ENCODE results near the gene JAZF1.

JAZF1 gene

DNA sequence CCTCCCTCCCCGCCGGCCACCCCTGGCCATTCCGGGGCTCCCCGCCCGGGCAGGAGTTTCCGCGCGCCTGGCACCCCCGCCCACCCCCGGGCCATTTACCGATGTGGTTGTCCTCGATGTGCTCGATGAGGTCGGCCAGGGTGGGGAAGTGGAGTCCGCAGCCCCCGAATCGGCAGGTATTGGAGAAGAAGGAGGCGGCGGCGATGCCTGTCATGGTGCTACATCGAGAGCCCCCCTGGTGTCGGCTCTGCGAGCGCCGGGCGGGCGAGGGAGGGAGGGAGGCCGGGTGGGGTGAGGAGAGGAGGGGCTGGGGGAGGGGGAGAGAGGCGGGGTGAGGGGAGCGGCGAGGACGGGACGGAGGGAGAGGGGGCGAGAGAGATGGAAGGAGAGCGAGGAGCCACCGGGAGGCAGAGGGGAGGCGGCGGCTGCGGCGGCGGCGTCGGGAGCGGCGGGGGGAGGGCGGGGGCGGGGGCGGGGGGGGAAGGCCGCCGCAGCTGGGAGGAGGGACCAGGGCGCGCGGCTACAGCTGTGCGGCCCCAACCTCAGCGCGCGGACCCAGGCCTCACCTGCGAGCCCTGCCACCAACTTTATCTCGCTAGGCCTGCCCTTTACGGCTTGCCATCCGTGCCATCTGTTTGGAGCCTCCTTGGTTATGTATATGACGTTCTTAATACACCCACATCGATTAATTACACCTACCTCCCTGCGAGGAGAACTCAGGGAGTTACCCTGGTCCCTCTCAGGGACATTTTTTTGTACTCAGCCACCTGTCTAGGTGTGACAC is at the start of gene JAZF1:
JAZF1 (minus strand) TSS at position 432 of the 784 bp plus-strand sequence.
- no peak for FAIRE-seq

DNA sequence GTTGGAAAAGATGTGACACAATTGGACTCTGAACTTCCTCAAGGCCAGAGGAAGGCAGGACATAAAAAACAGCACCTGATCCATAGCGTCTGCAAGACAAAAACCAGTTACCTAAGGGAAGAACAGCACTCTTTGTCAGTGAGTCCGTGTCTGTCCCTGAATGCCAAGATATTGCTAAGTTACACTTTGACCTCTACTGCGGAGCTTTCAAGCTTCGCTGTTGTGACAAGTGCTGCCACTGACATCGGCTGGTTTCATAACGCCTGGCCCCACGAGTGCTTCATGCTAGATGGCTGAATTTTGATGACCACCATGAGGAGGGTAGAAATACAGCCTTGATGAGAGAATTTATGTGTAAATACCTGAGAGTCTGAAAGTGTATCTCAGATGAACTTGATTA is 49.7 kb upstream of the JAZF1 start:
- no peak for FAIRE-seq

DNA sequence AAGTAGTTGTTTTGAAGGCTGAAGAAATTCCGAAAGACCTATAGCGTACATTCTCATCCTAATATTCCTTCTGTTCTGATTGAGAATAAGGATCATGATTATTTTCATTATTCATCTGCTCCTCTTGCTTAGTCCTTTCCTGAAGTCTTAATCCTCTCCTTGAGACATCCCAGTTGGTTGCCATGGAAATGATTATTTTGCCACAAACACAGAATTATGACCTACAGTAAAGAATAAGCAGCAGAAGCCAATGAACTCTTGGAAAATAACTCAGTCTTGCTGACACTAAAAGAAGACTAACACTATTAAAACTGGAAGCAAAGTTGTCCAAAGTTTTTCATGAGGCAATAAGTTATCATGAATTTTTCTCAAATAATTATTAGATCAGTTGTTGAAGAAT is 47.8 kb upstream of the JAZF1 start:
- FAIRE-seq, result peak; percentile 35

DNA sequence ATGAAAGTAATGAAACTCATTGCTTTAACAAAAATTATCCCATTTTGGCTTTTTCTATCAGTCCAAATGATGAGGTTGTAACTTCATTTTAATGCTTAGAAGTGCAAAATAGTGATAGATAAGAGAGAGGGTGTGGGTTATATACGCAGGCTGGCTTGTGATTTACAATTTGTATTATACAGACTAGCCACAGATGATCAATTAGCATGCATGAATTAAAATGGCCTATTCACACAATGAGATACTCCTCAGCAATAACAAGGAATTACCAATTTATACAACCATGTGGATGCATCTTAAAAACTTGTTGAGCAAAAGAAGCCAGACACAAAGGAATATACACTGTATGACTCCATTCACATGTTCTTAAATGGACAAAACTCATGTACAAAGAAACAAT is 45.4 kb upstream of the JAZF1 start:
- FAIRE-seq, result no peak

DNA sequence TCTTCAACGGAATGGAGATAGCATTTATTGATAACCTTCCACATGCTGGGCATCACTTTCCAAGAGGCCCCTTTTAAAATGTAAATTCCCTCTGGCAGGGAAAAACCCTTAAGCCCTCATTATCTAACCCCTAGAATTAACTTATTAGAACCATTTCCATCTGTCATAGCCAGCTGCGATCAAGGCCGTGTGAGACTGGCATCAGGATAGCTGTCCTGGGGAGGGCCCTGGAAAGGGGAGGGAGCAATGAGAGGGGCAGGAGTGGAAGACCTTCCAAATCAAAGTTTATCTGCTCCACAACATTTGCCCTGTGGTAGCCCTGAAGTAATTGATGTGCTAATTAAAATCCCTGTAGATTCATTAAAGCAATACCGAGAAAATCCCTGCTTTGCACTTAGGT is 45.0 kb upstream of the JAZF1 start:
- FAIRE-seq, result no peak

DNA sequence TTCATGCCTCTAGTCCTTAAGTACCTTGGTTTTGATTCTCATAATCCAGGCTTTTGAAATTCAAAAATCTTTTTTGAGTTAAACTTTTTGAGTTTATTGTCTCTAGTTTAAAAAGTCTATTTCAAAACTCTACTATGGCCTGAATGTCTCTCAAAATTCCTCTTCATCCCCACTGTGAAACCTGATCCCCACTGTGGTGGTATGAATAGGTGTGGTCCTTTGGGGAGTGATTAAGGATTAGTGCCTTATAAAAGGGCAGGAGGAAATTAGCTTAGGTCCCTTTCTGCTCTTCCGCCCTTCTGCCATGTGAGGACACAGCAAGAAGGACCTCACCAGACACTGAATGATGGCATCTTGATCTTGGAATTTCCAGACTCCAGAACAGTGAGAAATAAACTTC is 44.1 kb upstream of the JAZF1 start:
- FAIRE-seq, result no peak

DNA sequence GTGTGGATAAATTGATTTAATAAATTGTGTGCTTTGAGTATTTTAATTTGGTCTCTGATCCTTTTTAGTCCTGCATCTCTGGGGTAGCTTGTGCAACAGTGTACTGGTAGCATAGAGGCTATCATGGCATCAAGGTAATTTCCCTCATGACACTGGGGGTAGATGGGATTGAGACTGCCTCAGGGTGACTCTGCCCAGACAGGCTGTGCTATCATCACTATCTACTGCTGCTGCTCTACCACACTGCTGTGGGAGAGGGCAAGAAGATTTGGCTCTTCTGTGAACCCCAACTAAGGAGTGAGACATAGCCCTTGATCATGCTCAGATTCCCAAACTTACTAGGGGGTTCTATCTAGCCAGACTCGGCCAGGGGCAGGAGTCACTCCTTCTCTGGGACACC is 43.6 kb upstream of the JAZF1 start:
- FAIRE-seq, result no peak

DNA sequence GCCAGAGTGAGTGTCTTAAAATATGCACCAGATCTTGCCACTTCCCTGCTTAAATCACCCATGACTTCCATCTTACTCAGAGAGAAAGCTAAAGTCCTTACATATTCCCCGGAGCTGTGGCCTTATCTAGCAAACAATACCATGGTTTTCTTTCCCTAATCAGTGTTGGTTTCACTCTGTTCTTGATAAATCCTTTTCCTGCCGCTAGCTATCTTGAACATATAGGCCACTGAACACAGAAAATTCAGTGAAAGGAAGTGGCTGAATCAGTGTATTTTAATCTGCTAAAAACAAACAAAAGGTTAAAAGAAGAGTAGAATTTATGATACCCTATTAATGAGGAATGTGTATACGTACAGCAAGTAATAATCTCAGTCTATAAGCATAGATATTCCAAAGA is 42.0 kb upstream of the JAZF1 start:
- no peak for FAIRE-seq

DNA sequence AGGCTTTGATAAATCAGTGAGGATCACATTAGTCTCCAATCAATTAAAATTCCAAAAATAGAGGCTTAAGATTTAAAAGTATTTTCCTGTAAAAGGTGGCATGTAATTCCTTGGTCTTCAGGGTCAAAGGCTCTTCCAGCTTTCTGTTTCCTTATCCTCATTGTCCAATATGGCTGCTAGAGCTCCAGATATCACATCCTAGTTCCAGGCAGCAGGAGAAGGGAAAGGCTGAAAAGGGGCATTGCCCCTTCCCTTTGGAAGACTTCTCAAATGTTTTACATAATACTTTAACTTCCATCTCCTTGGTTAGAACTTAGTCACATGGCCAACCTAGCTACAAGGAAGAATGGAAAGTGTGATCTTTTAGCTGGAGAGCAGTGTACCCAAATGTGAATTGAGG is 39.2 kb upstream of the JAZF1 start:
- FAIRE-seq, result no peak

DNA sequence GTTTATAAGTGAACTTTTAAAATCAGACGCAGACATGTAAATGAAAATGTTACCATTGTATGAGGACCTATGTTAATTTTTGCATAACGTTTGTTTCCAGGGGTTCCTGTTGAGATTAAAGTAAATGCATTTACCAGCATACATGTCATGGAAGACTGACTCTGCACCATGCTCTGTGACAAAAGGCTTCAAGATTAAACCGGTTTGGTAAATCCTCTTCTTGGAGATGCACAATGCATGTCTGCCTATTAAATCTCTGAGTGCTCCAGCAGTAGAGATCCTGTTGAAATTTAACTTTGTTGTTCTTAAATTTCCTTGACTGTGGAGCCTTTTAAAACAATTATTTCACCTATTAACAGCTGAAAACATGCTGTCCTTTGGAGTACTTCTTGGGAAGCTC is 36.5 kb upstream of the JAZF1 start:
- no peak for FAIRE-seq

DNA sequence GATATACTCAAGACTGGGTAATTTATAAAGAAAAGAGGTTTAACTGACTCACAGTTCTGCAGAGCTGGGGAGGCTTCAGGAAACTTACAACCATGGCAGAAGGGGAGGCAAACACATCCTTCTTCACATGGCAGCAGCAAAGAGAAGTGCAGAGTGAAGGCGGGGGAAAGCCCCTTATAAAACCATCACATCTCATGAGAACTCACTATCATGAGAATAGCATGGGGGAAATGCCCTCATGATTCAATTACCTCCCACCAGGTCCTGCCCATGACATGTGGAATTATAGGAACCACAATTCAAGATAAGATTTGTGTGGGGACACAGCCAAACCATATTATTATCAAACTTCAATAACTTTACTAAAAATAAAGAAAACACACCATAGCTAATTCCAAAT is 30.4 kb upstream of the JAZF1 start:
- FAIRE-seq, result no peak

DNA sequence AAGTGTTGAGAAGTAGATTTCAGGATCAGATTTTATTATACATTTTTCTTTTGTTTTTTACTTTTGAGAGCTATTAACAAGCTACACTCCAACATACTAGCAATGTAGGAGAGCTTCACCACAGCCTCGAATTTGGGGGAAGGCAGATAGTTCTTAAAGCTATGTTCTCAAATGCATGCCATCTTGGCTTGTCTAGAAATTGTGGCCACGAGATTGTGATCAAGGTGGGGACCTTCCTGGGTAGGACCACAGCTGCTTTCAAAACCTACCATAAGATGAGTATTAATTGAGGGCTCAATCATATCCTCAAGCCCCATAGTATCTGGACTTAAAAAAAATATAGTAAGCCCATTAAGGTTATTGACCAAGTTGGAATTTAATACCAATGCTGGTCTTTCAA is 27.9 kb upstream of the JAZF1 start:
- no peak for FAIRE-seq

DNA sequence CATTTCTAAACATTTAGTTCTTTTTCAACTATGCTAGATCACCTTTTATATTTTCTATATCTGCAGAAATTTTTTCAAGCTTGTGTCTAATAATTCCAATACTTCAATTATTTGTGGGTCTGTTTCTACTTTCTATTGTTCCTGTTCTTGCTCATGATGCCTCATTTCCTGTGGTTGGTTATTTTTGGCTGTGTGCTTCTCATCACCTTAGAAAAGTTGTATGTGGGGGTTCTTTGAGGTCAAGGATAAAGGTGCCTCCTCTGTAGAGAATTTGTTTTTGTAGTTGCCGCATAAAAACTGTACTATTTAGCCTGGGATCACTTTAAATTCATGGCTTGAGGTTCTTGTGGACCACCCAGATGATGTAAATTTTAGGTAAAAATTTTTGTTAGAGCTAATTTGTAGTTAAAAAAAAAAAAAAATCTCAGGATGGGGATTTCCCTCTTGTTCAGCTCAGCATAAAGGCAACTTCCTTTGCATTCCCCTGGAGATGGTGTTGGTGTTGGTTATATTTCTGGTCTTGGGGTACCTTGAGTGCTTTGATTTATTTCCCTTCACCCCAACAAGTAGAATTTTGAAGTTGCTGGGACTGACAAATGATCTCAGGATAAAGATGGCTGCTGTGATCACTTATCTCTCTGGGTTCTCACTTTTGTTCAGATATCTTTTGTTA is 27.0 kb upstream of the JAZF1 start:
- no peak for FAIRE-seq

DNA sequence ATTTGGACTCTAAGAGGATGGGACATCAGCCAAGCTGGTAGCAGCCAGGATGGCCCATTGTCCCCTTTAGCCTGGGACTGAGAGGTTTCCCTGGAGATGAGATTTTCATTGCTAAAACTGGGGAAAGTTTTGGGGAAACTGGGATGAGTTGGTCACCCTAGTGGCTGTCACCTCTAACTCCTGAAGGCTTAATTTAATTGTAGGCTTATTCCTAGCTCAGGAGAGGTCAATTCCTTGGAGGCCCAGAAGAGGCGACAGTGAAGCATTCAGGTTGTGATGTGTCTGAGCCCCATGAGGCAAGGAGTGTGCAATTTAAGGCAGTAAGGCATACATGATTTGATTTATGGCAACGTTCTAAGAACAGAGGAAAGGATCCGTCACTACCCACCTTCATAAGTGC is 24.9 kb upstream of the JAZF1 start:
- no peak for FAIRE-seq

DNA sequence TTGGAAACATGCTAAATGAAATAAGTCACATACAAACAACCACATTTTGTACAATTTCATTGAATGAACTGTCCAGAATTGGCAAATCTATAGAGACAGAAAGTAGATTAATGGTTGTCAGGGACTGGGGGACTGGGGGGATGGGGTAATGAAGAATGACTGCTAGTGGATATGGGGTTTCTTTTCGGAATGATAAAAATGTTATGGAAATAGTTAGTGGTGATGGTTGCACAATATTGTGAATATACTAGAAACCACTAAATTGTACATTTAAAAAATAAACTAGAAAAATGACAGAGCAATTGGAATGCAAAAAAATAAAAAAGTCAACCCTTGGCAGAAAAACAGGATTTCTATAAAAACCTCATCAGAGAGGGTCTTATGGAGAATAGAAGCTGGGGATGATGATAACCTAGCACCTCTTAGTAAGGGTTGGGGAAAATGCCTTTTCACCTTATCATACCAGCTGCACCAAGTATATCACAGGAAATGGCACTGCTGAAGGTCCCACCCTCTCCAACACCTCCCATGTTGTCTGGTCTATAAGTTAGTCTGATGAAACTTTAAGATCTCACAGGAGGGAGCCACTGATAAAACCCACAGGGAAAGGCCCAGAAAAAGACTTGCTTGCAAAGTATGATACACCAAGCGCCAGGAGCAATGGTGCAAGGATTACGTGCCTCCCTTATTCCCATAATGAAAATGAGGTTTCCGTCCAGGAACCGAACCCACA is 23.1 kb upstream of the JAZF1 start:
- no peak for FAIRE-seq

DNA sequence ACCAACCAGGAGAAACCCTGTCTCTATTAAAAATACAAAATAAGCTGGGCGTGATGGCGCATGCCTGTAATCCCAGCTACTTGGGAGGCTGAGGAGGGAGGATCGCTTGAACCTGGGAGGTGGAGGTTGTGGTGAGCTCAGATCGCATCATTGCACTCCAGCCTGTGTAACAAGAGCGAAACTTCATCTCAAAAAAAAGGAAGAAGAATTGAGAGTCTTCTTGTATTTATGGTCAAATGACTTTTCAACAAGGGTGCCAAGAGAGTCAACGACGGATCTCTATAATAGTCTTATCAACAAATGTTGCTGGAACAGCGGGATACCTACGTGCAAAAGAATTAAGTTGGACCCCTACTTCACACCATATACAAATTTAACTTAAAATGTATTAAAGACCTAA is 21.6 kb upstream of the JAZF1 start:
- FAIRE-seq, result no peak

DNA sequence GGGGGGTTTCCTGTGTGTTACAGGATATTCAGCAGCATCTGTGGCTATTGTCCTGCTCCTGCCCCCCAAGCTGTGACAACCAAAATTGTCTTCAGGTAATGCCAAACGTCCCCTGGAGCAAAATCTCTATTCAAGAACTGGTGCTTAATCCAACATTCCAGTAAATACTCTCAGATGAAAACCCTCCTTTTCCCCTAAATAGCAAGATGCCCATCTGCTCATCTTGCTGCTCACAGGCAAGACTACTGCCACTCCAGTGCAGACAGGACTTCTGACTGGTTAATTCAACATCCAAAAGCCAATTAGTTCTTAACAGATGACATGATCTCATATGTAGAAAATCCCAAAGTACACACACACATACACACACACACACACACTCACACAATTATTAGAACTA is 20.5 kb upstream of the JAZF1 start:
- no peak for FAIRE-seq

DNA sequence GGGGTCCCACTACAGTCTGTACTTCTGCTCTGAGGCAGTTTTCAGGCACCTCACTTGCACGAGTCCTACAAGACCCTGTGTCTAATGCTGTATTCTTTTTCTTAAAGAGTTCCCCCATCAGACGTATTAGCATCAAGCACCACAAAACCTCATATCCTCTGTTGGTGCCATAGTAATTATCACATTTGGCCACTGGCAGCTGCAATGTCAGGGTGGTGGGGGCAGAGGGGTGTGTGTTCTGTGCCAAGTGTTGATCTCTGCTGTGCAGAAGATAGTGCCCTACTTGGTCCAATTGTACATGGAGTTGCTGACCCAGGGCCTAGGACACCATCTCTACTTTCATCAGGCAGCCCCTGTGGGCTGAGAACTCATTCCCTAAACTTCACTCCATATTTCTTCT is 20.0 kb upstream of the JAZF1 start:
- no peak for FAIRE-seq

DNA sequence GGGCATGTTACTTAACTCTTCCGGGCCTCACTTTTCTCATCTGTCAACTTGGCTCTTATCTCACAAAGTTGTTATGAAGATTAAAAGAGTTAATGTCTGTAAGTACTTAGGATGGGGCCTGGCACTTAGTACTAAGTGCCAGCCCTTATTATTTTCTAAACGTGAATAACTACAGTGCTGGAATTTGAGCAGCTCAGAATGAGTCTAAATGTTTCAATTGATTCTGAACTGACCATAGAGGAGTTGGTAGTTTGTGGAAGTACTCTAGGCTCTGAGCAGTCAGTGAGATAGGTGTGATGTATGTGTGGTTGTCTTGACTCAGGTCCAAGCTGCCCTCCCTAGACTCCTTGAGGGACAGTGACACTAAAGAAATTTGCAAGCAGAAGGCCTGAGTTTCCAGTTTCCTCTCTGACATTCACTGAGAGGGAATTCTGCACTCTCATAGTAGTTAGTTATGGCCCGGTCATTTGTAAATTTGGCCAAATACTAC is 18.5 kb upstream of the JAZF1 start:
- no peak for FAIRE-seq

DNA sequence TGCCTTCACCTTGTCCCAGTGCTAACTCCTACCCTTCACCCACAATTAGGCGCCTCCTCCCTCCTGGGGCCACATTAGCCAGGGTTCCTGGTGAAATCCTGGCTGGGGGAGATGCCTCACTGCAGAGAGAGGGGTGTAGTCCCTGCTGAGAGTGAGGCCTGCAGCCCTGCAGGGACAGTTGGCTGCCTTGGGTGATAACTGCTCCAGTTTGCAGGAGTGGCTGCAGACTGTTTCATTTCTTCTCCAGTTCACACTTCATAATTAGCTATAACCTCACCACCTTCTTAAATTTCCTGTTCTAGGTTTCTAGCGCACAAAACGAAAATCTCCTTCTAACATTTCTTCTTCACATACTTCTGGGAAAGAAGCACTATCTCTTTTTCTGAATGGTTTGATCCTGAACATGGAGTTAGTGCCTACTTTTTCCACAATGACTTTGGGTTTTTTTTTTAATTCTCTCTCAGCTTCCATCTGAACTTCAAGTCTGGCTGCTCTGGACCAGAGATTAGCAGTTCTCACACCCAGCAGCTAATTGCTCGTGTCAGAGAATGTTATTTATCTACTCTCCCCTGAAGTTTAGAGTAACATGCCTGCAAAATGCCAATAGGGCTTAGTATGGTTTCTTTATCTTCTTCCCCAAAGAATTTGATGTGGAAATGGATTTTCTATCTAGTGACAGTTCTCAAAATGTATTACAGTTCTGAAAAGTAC is 15.5 kb upstream of the JAZF1 start:
- no peak for FAIRE-seq

DNA sequence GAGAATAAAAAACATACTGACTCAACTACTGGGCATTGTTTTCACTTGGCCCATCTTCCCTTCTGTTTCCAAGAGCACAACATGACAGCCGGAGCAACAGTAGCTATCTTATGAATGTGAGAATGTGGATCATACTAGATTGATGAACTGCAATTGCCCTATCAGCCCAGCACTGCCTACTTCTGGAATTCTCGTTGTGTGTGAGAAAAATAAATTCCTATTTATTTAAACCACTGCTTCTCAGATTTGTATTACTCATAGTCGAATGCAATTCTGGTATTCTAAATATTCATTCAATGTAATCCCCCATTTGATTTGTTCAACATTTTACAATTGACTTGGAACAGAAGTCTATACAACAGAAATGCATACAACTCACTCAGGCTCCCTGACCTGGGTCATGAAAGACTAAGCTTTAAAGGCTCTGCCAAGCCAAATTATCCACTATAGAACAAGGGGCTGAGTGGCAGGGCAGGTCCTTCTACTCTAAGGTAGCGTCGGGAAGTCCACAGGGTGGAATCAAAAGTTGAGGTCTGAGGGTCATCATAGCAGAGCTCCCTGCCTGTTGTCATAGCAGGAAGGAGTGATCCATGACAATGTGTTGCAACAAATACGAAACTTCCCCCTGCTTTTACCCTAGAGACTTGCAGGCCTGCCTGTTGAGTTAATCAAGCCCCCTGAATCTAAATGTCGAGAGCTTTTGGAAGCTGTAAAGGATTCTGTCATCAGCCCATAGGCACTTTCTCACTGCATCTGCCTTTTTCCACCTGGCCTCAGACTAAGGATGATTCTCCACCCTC is 12.4 kb upstream of the JAZF1 start:
- no peak for FAIRE-seq

DNA sequence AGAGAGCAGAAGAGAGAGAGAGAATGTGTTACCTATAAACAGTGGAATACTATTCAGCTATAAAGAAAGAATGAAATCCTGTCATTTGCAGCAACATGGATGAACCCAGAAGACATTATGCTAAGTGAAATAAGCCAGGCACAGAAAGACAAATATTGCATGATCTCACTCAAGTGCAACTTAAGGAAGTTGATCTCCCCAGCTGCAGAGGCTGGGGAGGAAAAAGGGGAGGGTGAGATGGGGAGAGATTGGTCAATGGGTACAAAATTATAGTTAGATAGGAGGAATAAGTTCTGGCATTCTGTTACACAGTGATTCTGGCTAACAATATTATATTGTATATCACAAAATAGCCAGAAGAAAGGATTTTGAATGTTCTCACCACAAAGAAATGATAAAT is 11.2 kb upstream of the JAZF1 start:
- FAIRE-seq, result no peak

Data from endometrium (tissue), 2 donors.